HG02610 (cell line): Measurements from ENCODE around the gene PTPRN2.
"Not testable (repeated sequence)": the region's sequence is repeated elsewhere in the genome, so short reads cannot be mapped to it uniquely, and the experiment has no call there.

ENCODE experiments used
- ATAC-seq: cut with Tn5 transposase; IDR thresholded peaks from one replicate; pipeline ENCODE4 v1.9.1; 2021; ENCODE audit warnings: mild to moderate bottlenecking, moderate library complexity; ENCODE audit not compliant: unreplicated experiment

Gene PTPRN2

GRCh38 chr7:157567666-157568065 lies 1020.0 kb downstream of the PTPRN2 start:
- no peak for ATAC-seq

- ATAC-seq: no peak
Measured at GRCh38 chr7:157566631-157567006, 1021.0 kb downstream of the PTPRN2 start.

DNA sequence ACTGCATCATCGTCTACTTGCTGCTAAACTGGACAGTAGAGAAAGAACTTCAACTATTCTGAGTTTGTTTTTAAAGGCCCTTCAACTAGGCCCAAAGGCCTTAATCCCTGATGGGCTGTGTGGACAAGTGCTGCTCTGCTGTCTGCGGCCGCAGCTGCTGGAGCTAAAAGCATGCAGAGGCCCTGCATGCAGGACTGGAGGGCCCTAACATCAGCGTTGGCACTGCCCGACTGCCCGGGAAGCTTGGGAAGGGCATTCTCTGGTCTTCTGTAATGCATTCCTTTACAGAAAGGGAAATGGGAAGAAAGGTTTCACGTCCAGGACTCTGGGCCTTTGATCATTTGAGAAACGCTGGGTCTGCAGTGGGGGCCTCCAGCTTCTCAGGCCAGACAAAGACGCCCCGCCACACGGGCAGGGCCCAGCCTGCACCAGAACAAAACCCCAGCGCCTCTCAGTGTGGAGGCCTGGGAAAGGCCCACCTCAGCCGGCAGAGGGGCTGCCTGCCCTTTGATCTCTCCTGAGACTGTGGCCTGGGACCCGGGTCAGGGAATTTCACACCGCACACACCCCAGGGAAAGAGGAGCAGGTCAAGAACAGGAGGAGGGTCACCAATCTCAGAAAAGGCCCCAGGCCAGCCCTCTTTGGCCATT lies 1021.5 kb downstream of the PTPRN2 start:
- no peak for ATAC-seq

- ATAC-seq: no peak
Measured at GRCh38 chr7:157565201-157565626, 1022.4 kb downstream of the PTPRN2 start.

- no peak for ATAC-seq
Measured at GRCh38 chr7:157564517-157565177, 1023.0 kb downstream of the PTPRN2 start.

DNA sequence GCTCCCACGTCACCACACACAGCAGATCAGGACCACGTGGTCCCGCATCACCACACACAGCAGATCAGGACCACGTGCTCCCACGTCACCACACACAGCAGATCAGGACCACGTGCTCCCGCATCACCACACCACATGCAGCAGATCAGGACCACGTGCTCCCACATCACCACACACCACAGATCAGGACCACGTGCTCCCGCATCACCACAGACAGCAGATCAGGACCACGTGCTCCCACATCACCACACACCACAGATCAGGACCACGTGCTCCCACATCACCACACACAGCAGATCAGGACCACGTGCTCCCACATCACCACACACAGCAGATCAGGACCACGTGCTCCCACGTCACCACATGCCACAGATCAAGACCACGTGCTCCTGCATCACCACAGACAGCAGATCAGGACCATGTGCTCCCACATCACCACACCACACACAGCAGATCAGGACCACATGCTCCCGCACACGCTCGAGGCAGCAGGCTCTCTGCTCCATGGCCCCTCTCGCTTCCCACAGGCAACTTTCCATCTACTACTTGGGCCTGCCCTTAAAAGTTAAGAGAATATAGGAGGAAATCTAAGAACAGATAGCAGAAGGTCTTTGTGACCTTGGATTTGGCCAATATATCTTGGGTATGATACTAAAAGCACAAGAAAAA lies 1024.0 kb downstream of the PTPRN2 start:
- ATAC-seq: not testable (repeated sequence)

GRCh38 chr7:157562522-157563398 lies 1024.9 kb downstream of the PTPRN2 start:
- not testable (repeated sequence) for ATAC-seq

DNA sequence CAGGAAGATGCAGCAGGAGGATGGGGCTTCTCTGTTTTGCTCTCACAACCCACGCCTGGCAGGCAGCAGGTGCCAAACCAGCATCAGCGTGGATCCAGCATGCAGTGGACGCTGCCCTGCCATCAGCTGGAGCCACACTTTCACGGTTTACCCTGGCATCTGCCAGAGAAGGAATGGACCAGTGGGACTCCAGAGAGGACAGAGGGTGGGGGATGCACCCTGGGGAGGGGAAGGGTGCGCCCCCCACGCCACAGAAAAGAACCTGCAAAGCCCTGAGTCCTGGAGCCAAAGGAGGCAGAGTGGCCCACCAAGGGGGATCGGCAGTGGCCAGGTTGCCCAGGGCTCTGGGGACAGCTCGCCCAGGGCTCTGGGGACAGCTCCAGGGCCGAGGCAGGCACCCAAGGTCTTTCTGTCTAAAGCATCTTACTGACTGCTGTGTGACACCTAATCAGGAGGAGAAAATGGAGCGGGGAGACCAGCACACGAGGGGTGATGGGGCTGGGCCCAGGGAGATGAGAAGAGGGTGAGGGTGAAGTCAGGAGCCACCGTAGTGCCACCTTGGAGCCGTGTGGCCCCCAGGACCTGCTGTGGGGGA lies 1025.7 kb downstream of the PTPRN2 start:
- ATAC-seq: no peak

- ATAC-seq: no peak
Measured at GRCh38 chr7:157561523-157561785, 1026.2 kb downstream of the PTPRN2 start.

GRCh38 chr7:157560710-157561522 lies 1026.7 kb downstream of the PTPRN2 start:
- ATAC-seq: no peak

DNA sequence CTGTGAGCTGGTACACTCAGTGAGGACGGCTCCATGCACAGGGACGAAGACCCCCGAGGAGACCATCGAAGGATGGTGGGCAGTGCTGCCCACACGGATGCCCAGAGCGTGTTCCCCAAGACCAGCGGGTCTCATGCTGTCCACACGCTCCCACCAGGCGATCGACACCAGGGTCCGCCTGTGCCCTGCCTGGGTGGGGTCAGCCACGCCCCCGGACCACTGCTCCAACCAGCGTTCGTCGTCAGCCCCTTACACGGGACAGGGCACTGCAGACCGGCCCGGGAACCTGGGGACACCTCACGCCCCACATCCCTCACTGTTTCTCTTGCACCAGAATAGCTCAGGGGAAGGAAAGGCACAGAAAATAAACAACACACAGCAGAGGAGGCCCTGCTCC lies 1027.4 kb downstream of the PTPRN2 start:
- no peak for ATAC-seq

DNA sequence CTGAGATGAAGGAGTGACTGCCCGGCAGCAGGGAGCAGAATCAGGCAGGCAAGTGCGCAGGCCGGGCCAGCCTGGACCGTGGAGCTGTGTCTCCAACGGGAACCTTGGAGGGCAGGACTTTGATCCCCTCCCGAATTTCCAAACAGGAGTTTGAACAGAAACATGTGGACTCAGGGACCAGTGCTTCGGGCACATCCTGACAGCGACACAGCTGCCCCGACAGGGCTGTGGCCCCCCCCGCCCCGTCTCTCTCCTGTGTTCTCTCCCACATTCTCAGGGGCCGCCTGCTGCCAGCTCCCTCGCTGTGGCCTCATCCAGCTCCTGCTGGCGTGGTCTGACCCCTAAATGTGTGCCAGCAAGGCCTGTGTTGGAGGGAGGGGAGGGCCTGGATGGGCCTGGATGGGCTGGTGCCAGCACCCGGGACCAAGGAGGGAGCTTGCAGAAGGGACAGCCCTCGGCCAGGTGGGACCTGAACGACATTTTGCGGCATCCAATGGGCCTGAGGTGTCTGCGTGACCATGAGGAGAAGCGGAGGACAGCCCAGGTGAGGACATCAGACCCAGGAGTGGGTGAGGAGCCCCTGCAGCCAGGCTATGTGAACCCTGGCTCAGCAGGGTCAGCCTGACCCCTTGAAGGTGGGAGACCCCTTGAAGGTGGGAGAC lies 1027.9 kb downstream of the PTPRN2 start:
- ATAC-seq: no peak

- no peak for ATAC-seq
Measured at GRCh38 chr7:157558875-157559595, 1028.6 kb downstream of the PTPRN2 start.

DNA sequence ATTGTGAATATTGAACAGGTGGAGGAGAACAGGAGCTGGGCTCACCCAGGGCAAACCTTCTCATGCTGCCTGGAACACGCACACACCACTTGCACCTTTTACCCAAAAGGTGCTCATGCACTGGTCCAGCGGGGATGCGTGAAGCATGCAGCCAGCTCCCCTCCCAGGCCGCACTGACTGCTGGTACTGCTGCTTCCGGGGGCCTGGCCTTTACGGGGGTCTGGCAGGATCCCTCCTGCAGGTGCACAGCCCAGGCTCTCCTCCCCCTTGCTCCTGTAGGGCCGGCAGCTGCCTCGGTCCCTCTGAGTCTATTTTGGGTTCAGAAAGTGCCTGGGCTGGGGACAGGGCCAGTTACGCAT lies 1029.1 kb downstream of the PTPRN2 start:
- no peak for ATAC-seq

- no peak for ATAC-seq
Measured at GRCh38 chr7:157558061-157558460, 1029.6 kb downstream of the PTPRN2 start.

GRCh38 chr7:157557263-157557662 lies 1030.4 kb downstream of the PTPRN2 start:
- no peak for ATAC-seq

GRCh38 chr7:157556642-157556944 lies 1031.0 kb downstream of the PTPRN2 start:
- no peak for ATAC-seq

DNA sequence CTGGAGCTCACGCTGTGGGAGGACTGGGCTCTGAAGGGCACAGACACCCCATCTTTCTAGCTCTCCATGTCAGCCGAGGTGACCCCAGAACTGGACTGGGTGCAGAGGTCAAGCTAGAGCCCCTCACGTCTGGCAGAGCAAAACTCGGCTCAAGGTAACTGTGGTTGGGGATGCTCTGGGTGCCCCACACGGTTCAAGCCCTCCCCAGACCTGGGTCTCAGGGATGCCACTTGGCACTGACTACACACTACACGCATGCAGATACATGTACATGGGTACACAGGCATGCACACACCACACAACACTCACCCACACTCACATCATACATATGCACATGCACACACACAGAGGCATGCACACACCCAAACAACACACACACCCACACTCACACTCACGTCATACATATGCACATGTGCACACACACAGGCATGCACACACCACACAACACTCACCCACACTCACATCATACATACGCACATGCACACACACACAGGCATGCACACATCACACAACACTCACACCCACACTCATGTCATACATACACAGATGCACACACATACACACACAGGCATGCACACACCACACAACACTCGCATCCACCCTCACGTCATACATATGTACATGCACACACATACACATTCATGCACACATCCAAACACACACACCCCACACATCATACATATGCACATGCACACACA lies 1031.5 kb downstream of the PTPRN2 start:
- no peak for ATAC-seq

DNA sequence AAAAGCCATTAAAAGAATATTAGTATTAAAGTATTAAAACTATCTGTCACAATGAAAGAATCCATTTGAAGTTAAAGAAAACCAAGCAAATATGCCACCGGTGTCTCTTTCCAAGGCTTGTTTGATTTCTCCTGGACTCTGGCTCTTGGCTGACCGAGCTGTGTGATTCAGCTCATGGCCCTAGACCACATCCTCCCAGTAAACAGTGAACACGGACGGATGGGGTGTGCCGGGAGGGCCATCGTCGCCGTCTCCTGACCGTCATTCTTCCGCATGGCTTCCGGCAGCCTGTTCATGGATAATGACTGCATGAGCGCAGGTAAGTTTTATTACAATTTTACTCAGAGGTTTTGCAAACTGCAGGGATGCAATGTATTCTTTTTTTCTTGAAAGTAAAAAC lies 1032.3 kb downstream of the PTPRN2 start:
- no peak for ATAC-seq
